Activated B cell treated with CpG ODN at 0.5 μM for 24 hours (primary cell): ENCODE results near the gene PHACTR1. TPM values are rescaled to one million over a fixed set of nuclear protein-coding genes. Genes with fewer than 3 reads are reported as not detected.
"Not testable (repeated sequence)": the region's sequence is repeated elsewhere in the genome, so short reads cannot be mapped to it uniquely, and the experiment has no call there.

Experiments used
- ATAC-seq: fragments of 200-7000 bp; cut with Tn5 transposase; one replicate; pipeline ENCODE4 v1.10.0; 2021; ENCODE audit warnings: low read depth, mild to moderate bottlenecking, moderate library complexity
- CTCF ChIA-PET: fragments of 350-600 bp; sonication (Branson Sonifier 250); formaldehyde crosslinking; loops from one replicate; lab custom pipeline; 2021; ENCODE audit warnings: antibody characterized with exemption; lab: Charles Lee
- POLR2A ChIA-PET: fragments of 350-600 bp; sonication (Branson Sonifier 250); formaldehyde crosslinking; loops from one replicate; lab custom pipeline; 2021; ENCODE audit warnings: antibody characterized with exemption; lab: Charles Lee
- DNase-seq: peaks from one replicate; pipeline ENCODE4 v3.0.0; 2022
- H3K27ac Mint-ChIP-seq: one replicate; pipeline ENCODE4 v1.8.0; 2020; ENCODE audit warnings: mixed read lengths
- H3K27me3 Mint-ChIP-seq: one replicate; pipeline ENCODE4 v1.8.0; 2021; ENCODE audit warnings: mixed read lengths
- H3K36me3 Mint-ChIP-seq: one replicate; pipeline ENCODE4 v1.8.0; 2021; ENCODE audit warnings: low read depth, mixed read lengths
- H3K4me1 Mint-ChIP-seq: one replicate; pipeline ENCODE4 v1.8.0; 2021; ENCODE audit warnings: mixed read lengths
- H3K4me3 Mint-ChIP-seq: one replicate; pipeline ENCODE4 v1.8.0; 2020; ENCODE audit warnings: mild to moderate bottlenecking, mixed read lengths
- H3K9me3 Mint-ChIP-seq: one replicate; pipeline ENCODE4 v1.8.0; 2020; ENCODE audit warnings: mixed read lengths
- intact Hi-C: fragments of 100-400 bp; cut with micrococcal nuclease; formaldehyde crosslinking; loops from one replicate; pipeline ENCODE4 v1.15.1; 2024
- total RNA-seq: library from RNA; stranded (reverse); gene quantifications from 2 replicates; pipeline ENCODE4 v1.2.3, GENCODE V29; 2022
- TF ChIP-seq, protein P1 (sequence below): fragments of 200-600 bp; IDR thresholded peaks from one replicate; pipeline ENCODE4 v1.8.0; 2022; ENCODE audit warnings: antibody characterized with exemption, mild to moderate bottlenecking

The PHACTR1 gene
- total RNA-seq, 1 donor from 2014 or later, result 115 TPM

DNA sequence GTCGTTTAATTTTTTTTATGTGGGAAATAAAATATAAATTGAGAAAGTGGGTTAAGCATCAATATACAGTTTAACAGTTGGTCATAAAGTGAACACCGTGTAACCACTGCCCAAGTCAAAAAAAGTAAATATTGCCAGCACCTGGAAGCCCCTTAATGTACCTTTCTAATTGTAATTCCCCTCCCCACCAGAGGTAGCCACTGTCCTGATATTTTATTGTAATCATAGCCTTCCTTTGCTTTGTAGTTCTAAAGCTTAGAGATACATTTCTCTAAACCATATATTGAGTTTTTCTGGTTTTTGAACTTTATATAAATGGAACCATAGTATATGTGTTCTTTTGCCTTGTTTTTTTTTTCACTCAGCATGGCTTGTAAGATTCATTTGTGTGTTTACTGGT, 431.2 kb downstream of the PHACTR1 start:
- intact Hi-C loops, result no loop called here
- no peak for ATAC-seq
- ChIA-PET POLR2A (no interaction called here), CTCF (no interaction called here)
- no peak for DNase-seq
- no peaks in the 10 kb centered on the region for H3K4me1 Mint-ChIP-seq
- H3K4me3 Mint-ChIP-seq, result no peak overlapping the region
- peaks cover 5% of the 10 kb centered on the region for H3K27me3 Mint-ChIP-seq
- H3K27ac Mint-ChIP-seq, result no peak overlapping the region
- no peaks in the 10 kb centered on the region for H3K9me3 Mint-ChIP-seq
- TF ChIP-seq, protein P1, sequence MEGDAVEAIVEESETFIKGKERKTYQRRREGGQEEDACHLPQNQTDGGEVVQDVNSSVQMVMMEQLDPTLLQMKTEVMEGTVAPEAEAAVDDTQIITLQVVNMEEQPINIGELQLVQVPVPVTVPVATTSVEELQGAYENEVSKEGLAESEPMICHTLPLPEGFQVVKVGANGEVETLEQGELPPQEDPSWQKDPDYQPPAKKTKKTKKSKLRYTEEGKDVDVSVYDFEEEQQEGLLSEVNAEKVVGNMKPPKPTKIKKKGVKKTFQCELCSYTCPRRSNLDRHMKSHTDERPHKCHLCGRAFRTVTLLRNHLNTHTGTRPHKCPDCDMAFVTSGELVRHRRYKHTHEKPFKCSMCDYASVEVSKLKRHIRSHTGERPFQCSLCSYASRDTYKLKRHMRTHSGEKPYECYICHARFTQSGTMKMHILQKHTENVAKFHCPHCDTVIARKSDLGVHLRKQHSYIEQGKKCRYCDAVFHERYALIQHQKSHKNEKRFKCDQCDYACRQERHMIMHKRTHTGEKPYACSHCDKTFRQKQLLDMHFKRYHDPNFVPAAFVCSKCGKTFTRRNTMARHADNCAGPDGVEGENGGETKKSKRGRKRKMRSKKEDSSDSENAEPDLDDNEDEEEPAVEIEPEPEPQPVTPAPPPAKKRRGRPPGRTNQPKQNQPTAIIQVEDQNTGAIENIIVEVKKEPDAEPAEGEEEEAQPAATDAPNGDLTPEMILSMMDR, result no peak
- H3K36me3 Mint-ChIP-seq, result no peaks in the 10 kb centered on the region

- intact Hi-C loops, result no loop called here
- ATAC-seq (no peak), DNase-seq (no peak)
- Mint-ChIP-seq H3K4me1 (no peaks in the 10 kb centered on the region), H3K9me3 (no peaks in the 10 kb centered on the region), H3K27me3 (peaks cover 5% of the 10 kb centered on the region), H3K4me3 (no peak overlapping the region), H3K27ac (no peak overlapping the region), H3K36me3 (no peaks in the 10 kb centered on the region)
- POLR2A ChIA-PET, result no interaction called here
- CTCF ChIA-PET, result no interaction called here
- TF ChIP-seq, protein P1, result no peak
These were observed 436.2 kb downstream of the PHACTR1 start for GRCh38 chr6:13152764-13153163.

- CTCF ChIA-PET, result no interaction called here
- H3K4me1 Mint-ChIP-seq, result no peaks in the 10 kb centered on the region
- H3K9me3 Mint-ChIP-seq, result no peaks in the 10 kb centered on the region
- ATAC-seq, result no peak
- POLR2A ChIA-PET, result no interaction called here
- no peak overlapping the region for H3K4me3 Mint-ChIP-seq
- no peak for DNase-seq
- intact Hi-C loops, result no loop called here
- H3K27ac Mint-ChIP-seq, result no peak overlapping the region
- H3K36me3 Mint-ChIP-seq, result no peaks in the 10 kb centered on the region
- H3K27me3 Mint-ChIP-seq, result peaks cover 14% of the 10 kb centered on the region
- TF ChIP-seq, protein P1, result no peak
These were observed 439.8 kb downstream of the PHACTR1 start for GRCh38 chr6:13156381-13156780.

GRCh38 chr6:13157293-13157692, 440.7 kb downstream of the PHACTR1 start:
- TF ChIP-seq, protein P1, result no peak
- ATAC-seq, result no peak
- Mint-ChIP-seq H3K27me3 (peaks cover 14% of the 10 kb centered on the region), H3K27ac (no peak overlapping the region), H3K36me3 (no peaks in the 10 kb centered on the region), H3K9me3 (no peaks in the 10 kb centered on the region), H3K4me3 (no peak overlapping the region), H3K4me1 (no peaks in the 10 kb centered on the region)
- DNase-seq, result no peak
- intact Hi-C loops, result no loop called here
- ChIA-PET POLR2A (no interaction called here), CTCF (interaction anchor here (0.5 kb wide), 1 partner anchor 242 kb away, joined by 6 read pairs; no protein-coding TSS in a partner anchor)

GRCh38 chr6:13159300-13159699, 442.7 kb downstream of the PHACTR1 start:
- no peak overlapping the region for H3K4me3 Mint-ChIP-seq
- TF ChIP-seq, protein P1, result no peak
- POLR2A ChIA-PET, result no interaction called here
- DNase-seq, result no peak
- ATAC-seq, result no peak
- H3K9me3 Mint-ChIP-seq, result no peaks in the 10 kb centered on the region
- CTCF ChIA-PET, result no interaction called here
- intact Hi-C loops, result no loop called here
- no peak overlapping the region for H3K27ac Mint-ChIP-seq
- H3K4me1 Mint-ChIP-seq, result peaks cover 2% of the 10 kb centered on the region
- H3K27me3 Mint-ChIP-seq, result peaks cover 10% of the 10 kb centered on the region
- no peaks in the 10 kb centered on the region for H3K36me3 Mint-ChIP-seq

DNA sequence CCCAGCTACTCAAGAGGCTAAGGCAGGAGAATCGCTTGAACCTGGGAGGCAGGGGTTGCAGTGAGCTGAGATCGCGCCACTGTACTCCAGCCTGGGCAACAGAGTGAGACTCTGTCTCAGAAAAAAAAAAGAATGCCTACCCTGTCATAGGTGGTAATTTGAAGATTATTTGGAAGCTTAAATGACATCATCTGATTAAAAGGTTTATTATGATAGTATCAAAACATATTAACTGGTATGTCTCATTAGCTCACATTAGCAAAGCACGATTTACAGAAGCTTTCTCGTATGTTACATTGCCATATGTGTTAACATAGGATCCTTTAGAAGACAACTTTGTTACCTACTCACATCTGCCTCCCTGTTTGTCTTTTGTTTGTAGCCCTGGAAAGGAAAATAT, 443.3 kb downstream of the PHACTR1 start:
- peaks cover 10% of the 10 kb centered on the region for H3K27me3 Mint-ChIP-seq
- H3K36me3 Mint-ChIP-seq, H3K27ac Mint-ChIP-seq, ATAC-seq, H3K4me1 Mint-ChIP-seq, CTCF ChIA-PET, H3K4me3 Mint-ChIP-seq, POLR2A ChIA-PET, DNase-seq, H3K9me3 Mint-ChIP-seq, intact Hi-C loops: not testable (repeated sequence)
